Measurements from ENCODE around the gene RPL9.

Gene RPL9

DNA sequence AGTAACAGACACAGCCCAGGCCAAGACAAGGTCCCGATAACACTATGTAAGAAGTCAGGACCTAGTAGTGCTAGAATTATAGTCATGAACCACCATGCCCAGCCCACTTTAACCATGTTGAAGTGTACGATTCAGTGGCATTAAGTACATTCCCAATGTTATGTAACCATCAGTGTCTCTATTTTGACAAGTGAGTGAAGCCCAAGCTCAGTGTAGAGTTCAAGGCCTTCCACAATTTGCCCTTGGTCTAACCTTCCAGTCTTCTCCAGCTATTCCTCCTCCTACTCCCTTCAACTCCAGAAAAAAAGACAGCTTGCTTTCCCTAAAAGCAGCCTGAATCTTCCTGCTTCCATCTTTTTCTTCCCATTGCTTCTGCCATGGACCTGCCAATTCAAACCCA lies 31.6 kb upstream of the RPL9 start:
- Histone ChIP-seq H3K4me3 (ENCODE audit: insufficient read depth, low read depth, low read length) (no peak overlapping the region), H3K27ac (ENCODE audit: insufficient read depth, low read depth, low read length, poor library complexity, severe bottlenecking) (no peak overlapping the region), H3K9me3 (ENCODE audit: control insufficient read depth, low read length) (no peaks in the 10 kb centered on the region), H3K4me1 (ENCODE audit: control insufficient read depth, insufficient read depth, low read length) (no peaks in the 10 kb centered on the region), H3K27me3 (ENCODE audit: control insufficient read depth, insufficient read depth, low read length, poor library complexity, severe bottlenecking) (no peaks in the 10 kb centered on the region), H3K36me3 (ENCODE audit: control insufficient read depth, insufficient read depth, low read length) (no peaks in the 10 kb centered on the region)
- WGBS, 2 experiments, result 95 to 97% methylated on average over 2 of the region's 2 CpGs

DNA sequence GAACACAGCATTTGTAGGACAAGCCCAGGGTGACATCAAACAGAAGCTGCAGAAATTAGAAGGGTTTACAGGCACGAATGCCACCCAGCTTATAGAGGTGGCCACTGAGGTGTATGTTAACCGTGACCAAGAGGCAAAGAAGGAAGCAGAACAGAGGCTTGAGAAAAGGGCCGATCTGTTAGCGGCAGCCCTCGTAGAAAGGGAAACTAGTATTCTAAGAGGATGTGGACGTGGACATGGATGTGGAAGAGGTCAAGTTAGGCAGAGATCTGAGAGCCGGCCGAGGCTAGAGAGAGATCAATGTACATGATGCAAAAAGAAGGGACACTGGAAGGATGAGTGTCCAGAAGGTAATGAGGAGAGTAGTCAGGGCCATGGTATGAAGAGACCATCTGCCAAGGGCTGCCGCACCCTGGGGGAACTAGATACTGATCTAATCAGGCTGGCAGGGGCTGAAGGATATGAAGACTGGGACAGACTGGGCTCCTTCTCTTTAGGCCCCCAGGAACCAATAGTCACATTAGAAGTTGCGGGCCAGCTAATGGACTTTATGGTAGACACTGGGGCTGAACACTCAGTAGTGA lies 27.6 kb upstream of the RPL9 start:
- Histone ChIP-seq H3K4me3 (ENCODE audit: insufficient read depth, low read depth, low read length) (no peak overlapping the region), H3K9me3 (ENCODE audit: control insufficient read depth, low read length) (no peaks in the 10 kb centered on the region), H3K4me1 (ENCODE audit: control insufficient read depth, insufficient read depth, low read length) (no peaks in the 10 kb centered on the region), H3K27me3 (ENCODE audit: control insufficient read depth, insufficient read depth, low read length, poor library complexity, severe bottlenecking) (no peaks in the 10 kb centered on the region), H3K27ac (ENCODE audit: insufficient read depth, low read depth, low read length, poor library complexity, severe bottlenecking) (no peak overlapping the region), H3K36me3 (ENCODE audit: control insufficient read depth, insufficient read depth, low read length) (no peaks in the 10 kb centered on the region)
- WGBS, 2 experiments, result 87 to 90% methylated on average over 10 of the region's 10 CpGs

DNA sequence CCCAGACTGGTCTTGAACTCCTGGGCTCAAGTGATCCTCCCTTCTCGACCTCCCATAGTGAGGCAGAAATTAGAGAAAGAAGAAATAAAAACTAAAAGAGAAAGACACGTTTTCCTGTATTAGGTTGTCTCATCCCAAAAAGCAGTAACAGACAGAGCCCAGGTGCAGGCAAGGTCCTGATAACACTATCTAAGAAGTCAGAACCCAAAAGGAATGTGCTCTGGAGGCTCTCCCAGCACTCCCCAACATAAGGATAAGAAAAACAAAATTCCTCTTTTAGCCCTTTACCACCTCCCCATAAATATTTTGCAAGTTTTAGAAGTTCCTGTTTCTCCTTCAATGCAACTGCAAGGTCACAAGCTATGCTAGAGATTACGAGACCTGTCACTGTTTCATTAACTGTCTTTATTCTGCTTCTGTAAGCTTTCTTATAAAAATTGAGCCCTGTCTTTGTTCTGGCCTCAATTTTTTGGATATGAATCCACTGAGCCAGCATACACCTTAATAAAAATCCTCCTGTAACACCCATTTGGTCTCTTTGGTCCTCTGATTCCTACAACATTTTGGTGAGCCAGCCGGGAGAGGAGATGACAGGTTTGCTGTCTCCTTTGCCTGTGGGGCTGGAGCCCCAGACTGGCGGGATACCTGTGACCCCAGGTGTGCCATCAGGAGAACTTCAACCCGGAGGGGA lies 26.0 kb upstream of the RPL9 start:
- no peak overlapping the region for H3K4me3 ChIP-seq (ENCODE audit: insufficient read depth, low read depth, low read length)
- H3K36me3 ChIP-seq (ENCODE audit: control insufficient read depth, insufficient read depth, low read length), result no peaks in the 10 kb centered on the region
- no peak overlapping the region for H3K27ac ChIP-seq (ENCODE audit: insufficient read depth, low read depth, low read length, poor library complexity, severe bottlenecking)
- WGBS, 2 experiments, result 92 to 96% methylated on average over 6 of the region's 6 CpGs
- no peaks in the 10 kb centered on the region for H3K27me3 ChIP-seq (ENCODE audit: control insufficient read depth, insufficient read depth, low read length, poor library complexity, severe bottlenecking)
- no peaks in the 10 kb centered on the region for H3K4me1 ChIP-seq (ENCODE audit: control insufficient read depth, insufficient read depth, low read length)
- H3K9me3 ChIP-seq (ENCODE audit: control insufficient read depth, low read length), result no peaks in the 10 kb centered on the region

DNA sequence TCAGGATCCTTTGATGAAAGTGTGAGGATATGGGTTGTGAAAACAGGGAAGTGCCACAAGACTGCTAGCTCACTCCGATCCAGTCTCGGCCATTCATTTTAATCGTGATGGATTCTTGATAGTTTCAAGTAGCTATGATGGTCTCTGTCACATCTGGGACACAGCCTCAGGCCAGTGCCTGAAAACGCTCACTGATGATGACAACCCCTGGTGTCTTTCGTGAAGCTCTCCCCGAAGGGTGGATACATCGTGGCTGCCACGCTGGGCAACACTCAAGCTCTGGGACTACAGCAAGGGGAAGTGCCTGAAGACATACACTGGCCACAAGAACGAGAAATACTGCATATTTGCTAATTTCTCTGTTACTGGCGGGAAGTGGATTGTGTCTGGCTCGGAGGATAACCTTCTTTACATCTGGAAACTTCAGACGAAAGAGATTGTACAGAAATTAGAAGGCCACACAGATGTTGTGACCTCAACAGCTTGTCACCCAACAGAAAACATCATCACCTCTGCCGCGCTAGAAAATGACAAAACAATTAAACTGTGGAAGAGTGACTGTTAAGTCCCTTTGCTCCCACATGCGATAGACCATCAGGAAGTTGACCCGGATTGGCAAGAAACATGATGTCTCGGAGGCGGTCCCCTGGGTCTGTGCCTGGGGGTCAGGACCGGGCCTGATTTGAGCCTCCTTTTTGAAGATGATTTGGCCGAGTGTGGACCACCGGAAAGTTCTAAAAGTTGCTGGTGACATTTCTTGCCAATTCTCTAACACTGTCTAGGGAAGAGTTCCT lies 22.4 kb upstream of the RPL9 start:
- Histone ChIP-seq H3K27me3 (ENCODE audit: control insufficient read depth, insufficient read depth, low read length, poor library complexity, severe bottlenecking) (no peaks in the 10 kb centered on the region), H3K36me3 (ENCODE audit: control insufficient read depth, insufficient read depth, low read length) (no peaks in the 10 kb centered on the region), H3K4me3 (ENCODE audit: insufficient read depth, low read depth, low read length) (no peak overlapping the region), H3K27ac (ENCODE audit: insufficient read depth, low read depth, low read length, poor library complexity, severe bottlenecking) (no peak overlapping the region), H3K9me3 (ENCODE audit: control insufficient read depth, low read length) (no peaks in the 10 kb centered on the region), H3K4me1 (ENCODE audit: control insufficient read depth, insufficient read depth, low read length) (no peaks in the 10 kb centered on the region)
- 91 to 94% methylated on average over 21 of the region's 21 CpGs for WGBS, 2 experiments

DNA sequence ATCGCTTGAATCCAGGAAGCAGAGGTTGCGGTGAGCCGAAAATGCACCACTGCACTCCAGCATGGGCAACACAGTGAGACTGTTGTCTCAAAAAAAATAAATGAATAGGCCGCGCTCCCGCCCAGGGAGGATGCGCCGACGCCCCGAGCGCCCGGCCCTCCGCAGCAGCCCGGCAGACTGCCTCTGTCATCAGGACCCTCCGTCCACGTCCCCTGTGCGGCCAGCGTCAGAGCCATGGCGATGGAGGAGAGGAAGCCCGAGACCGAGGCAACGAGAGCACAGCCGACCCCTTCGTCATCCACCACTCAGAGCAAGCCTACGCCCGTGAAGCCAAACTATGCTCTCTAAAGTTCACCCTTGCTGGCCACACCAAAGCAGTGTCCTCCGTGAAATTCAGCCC lies 21.5 kb upstream of the RPL9 start:
- H3K4me1 ChIP-seq (ENCODE audit: control insufficient read depth, insufficient read depth, low read length), result no peaks in the 10 kb centered on the region
- no peaks in the 10 kb centered on the region for H3K9me3 ChIP-seq (ENCODE audit: control insufficient read depth, low read length)
- H3K27ac ChIP-seq (ENCODE audit: insufficient read depth, low read depth, low read length, poor library complexity, severe bottlenecking), result no peak overlapping the region
- H3K36me3 ChIP-seq (ENCODE audit: control insufficient read depth, insufficient read depth, low read length), result no peaks in the 10 kb centered on the region
- H3K27me3 ChIP-seq (ENCODE audit: control insufficient read depth, insufficient read depth, low read length, poor library complexity, severe bottlenecking), result no peaks in the 10 kb centered on the region
- H3K4me3 ChIP-seq (ENCODE audit: insufficient read depth, low read depth, low read length), result no peak overlapping the region
- WGBS, 2 experiments, result 95 to 96% methylated on average over 27 of the region's 27 CpGs

DNA sequence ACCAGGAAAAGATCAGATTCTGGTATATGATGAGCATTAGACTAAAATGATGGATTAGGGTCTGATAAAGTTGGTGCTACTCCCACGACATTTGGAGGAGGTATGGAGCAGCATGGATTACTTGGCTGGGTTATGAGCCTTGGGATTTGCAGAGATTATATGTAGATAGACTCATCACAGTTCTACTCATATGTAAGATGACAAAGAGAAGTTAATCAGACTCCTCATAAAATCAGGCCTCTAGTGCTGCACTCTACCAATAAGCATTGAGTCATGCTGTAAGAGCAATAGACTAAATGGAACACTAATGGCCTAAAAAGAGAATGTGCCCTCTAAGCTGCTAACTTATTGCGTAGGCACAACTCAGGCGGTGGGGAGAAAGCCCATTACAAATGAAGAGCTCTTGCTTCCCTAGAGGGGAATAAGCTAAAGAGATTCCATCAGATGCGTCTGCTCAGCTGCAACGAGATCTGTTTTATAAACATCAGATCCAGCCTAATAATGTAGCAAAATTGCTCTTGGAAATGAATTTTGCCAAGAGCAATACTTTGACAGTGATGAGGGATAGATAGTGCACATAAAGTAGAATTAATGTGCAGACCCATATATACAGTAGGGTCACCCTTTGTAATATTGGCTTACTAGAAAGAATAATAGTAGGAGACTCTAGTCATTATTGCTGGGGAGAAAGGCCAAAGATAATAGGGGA lies 17.6 kb upstream of the RPL9 start:
- WGBS, 2 experiments, result 94 to 96% methylated on average over 5 of the region's 5 CpGs

DNA sequence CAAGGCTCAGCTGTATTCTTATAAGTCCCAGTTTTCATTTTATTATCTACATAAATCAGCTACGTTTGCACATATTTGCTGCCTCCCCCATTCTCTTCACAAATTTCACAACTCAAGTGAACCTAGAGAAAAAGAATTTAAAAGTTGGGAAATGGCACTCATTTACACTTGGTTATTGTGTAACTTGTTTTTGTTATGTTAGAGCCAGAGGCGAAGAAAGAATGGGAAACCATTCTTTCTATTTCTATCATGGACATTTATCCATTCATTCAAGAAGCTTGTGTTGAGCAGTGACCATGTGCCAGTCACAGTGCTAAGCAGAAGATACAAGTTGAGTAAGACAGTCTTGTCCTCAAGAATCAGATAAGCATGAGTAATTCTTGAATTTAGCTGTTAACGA lies 13.7 kb upstream of the RPL9 start:
- Histone ChIP-seq H3K36me3 (ENCODE audit: control insufficient read depth, insufficient read depth, low read length) (no peaks in the 10 kb centered on the region), H3K9me3 (ENCODE audit: control insufficient read depth, low read length) (no peaks in the 10 kb centered on the region), H3K27ac (ENCODE audit: insufficient read depth, low read depth, low read length, poor library complexity, severe bottlenecking) (no peak overlapping the region), H3K4me3 (ENCODE audit: insufficient read depth, low read depth, low read length) (no peak overlapping the region), H3K27me3 (ENCODE audit: control insufficient read depth, insufficient read depth, low read length, poor library complexity, severe bottlenecking) (no peaks in the 10 kb centered on the region), H3K4me1 (ENCODE audit: control insufficient read depth, insufficient read depth, low read length) (no peaks in the 10 kb centered on the region)
- 89 to 100% methylated on average over 2 to 3 of the region's 3 CpGs for WGBS, 2 experiments

More for the DNA sequence above, 17.6 kb upstream of the RPL9 start:
- no peak overlapping the region for H3K27ac ChIP-seq (ENCODE audit: insufficient read depth, low read depth, low read length, poor library complexity, severe bottlenecking)
- no peaks in the 10 kb centered on the region for H3K4me1 ChIP-seq (ENCODE audit: control insufficient read depth, insufficient read depth, low read length)
- H3K36me3 ChIP-seq (ENCODE audit: control insufficient read depth, insufficient read depth, low read length), result no peaks in the 10 kb centered on the region
- H3K27me3 ChIP-seq (ENCODE audit: control insufficient read depth, insufficient read depth, low read length, poor library complexity, severe bottlenecking), result no peaks in the 10 kb centered on the region
- no peak overlapping the region for H3K4me3 ChIP-seq (ENCODE audit: insufficient read depth, low read depth, low read length)
- H3K9me3 ChIP-seq (ENCODE audit: control insufficient read depth, low read length), result no peaks in the 10 kb centered on the region

DNA sequence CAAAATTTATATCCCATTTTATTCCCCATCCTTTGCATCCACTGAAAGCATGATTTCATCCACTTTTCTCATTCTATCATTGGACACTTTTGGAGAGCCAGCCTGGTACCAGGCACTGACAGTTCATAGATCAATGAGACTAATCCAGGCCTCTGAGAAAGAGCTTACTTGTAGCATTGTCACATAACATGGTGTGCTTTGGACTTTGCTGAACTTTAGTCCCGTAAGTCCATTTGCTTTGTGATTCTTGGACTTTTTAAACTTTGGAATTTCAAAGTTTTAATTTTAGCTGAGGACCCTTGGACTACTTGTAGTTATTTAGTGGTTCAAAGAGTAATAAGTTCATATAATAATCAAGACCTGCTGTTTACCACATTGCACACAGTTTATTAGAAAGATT lies 11.7 kb upstream of the RPL9 start:
- no peak overlapping the region for H3K4me3 ChIP-seq (ENCODE audit: insufficient read depth, low read depth, low read length)
- no peaks in the 10 kb centered on the region for H3K27me3 ChIP-seq (ENCODE audit: control insufficient read depth, insufficient read depth, low read length, poor library complexity, severe bottlenecking)
- no peaks in the 10 kb centered on the region for H3K36me3 ChIP-seq (ENCODE audit: control insufficient read depth, insufficient read depth, low read length)
- H3K4me1 ChIP-seq (ENCODE audit: control insufficient read depth, insufficient read depth, low read length), result no peaks in the 10 kb centered on the region
- 95 to 100% methylated on average over 1 of the region's 1 CpG for WGBS, 2 experiments
- no peak overlapping the region for H3K27ac ChIP-seq (ENCODE audit: insufficient read depth, low read depth, low read length, poor library complexity, severe bottlenecking)
- H3K9me3 ChIP-seq (ENCODE audit: control insufficient read depth, low read length), result no peaks in the 10 kb centered on the region

DNA sequence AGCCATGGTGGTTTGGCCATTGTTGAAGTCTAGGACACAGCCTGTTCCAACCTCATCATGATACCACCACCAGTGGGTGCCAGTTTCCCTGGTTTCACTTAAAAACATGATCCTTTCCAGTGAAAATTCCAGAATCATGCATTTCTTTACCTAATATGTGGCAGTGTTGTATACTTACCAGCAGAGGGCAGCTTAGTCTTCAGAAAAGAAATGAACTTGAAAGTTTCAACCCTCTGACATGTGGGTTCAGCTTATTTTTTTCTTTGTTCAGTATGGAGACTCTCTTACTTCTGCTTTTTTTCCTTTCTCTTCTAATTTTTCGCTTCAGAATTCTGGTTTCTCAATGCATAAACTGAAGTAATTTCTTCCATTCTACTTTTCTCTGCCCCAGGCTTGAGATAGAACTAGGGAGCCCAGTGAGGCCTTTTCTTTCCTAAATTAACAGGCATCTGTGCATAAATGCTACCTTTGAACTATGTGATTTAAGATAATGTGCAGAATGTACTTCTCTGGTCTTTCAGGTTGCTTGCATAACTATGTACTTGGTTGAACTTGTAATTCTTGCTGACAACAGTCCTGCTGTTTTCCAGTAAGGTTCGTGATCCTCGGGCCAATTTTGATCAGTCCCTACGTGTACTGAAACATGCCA lies 10.8 kb upstream of the RPL9 start:
- no peak overlapping the region for H3K4me3 ChIP-seq (ENCODE audit: insufficient read depth, low read depth, low read length)
- 78 to 79% methylated on average over 4 of the region's 4 CpGs for WGBS, 2 experiments
- H3K9me3 ChIP-seq (ENCODE audit: control insufficient read depth, low read length), result no peaks in the 10 kb centered on the region
- H3K27me3 ChIP-seq (ENCODE audit: control insufficient read depth, insufficient read depth, low read length, poor library complexity, severe bottlenecking), result no peaks in the 10 kb centered on the region
- no peak overlapping the region for H3K27ac ChIP-seq (ENCODE audit: insufficient read depth, low read depth, low read length, poor library complexity, severe bottlenecking)
- H3K36me3 ChIP-seq (ENCODE audit: control insufficient read depth, insufficient read depth, low read length), result no peaks in the 10 kb centered on the region
- H3K4me1 ChIP-seq (ENCODE audit: control insufficient read depth, insufficient read depth, low read length), result no peaks in the 10 kb centered on the region

Measured in ectodermal cell (in vitro differentiated cells).